ENCODE results near the gene ADGRV1.
A peak's percentile ranks its signal among the peaks of the same experiment; 100 is the strongest.

ADGRV1 gene

GRCh38 chr5:90944116-90944515, 385.5 kb downstream of the ADGRV1 start:
- H3K4me1 ChIP-seq = peaks cover 27% of the 10 kb centered on the region
- no peak overlapping the region for H3K9ac ChIP-seq
- H4K20me1 ChIP-seq = no peaks in the 10 kb centered on the region
- no peaks in the 10 kb centered on the region for H3K9me3 ChIP-seq
- no peaks in the 10 kb centered on the region for H3K36me3 ChIP-seq
- no peaks in the 10 kb centered on the region for H3K27me3 ChIP-seq
- no peak overlapping the region for H3K27ac ChIP-seq
- no peak overlapping the region for H3K4me3 ChIP-seq
- no peak for TF ChIP-seq Cebpa-rat (IDR thresholded peaks at IDR 0.05)
- H3K4me2 ChIP-seq = no peak overlapping the region

- Histone ChIP-seq H3K4me2 (no peak overlapping the region), H3K4me3 (no peak overlapping the region), H3K9me3 (no peaks in the 10 kb centered on the region), H3K27me3 (no peaks in the 10 kb centered on the region), H3K4me1 (no peaks in the 10 kb centered on the region), H3K27ac (no peak overlapping the region), H3K9ac (no peak overlapping the region), H4K20me1 (no peaks in the 10 kb centered on the region), H3K36me3 (no peaks in the 10 kb centered on the region)
- TF ChIP-seq Cebpa-rat (IDR thresholded peaks at IDR 0.05) = no peak
Measured at GRCh38 chr5:90947667-90948066, 389.1 kb downstream of the ADGRV1 start.

GRCh38 chr5:90948969-90949368, 390.4 kb downstream of the ADGRV1 start:
- Histone ChIP-seq H3K4me1 (no peaks in the 10 kb centered on the region), H3K27ac (no peak overlapping the region), H3K36me3 (no peaks in the 10 kb centered on the region), H3K27me3 (no peaks in the 10 kb centered on the region), H4K20me1 (no peaks in the 10 kb centered on the region), H3K9ac (no peak overlapping the region), H3K4me3 (no peak overlapping the region), H3K4me2 (no peak overlapping the region), H3K9me3 (no peaks in the 10 kb centered on the region)
- TF ChIP-seq Cebpa-rat (IDR thresholded peaks at IDR 0.05) = no peak

- TF ChIP-seq Cebpa-rat (IDR thresholded peaks at IDR 0.05) = no peak
- Histone ChIP-seq H3K4me3 (no peak overlapping the region), H3K9me3 (no peaks in the 10 kb centered on the region), H3K27ac (no peak overlapping the region), H3K4me1 (no peaks in the 10 kb centered on the region), H3K4me2 (no peak overlapping the region), H3K36me3 (no peaks in the 10 kb centered on the region), H4K20me1 (no peaks in the 10 kb centered on the region), H3K9ac (no peak overlapping the region), H3K27me3 (no peaks in the 10 kb centered on the region)
Measured at GRCh38 chr5:90949469-90950358, 391.1 kb downstream of the ADGRV1 start.

- no peaks in the 10 kb centered on the region for H4K20me1 ChIP-seq
- H3K4me3 ChIP-seq = no peak overlapping the region
- H3K4me1 ChIP-seq = peaks cover 7% of the 10 kb centered on the region; the same call in 1 of the 2 replicates
- no peaks in the 10 kb centered on the region for H3K9me3 ChIP-seq
- H3K4me2 ChIP-seq = no peak overlapping the region
- no peaks in the 10 kb centered on the region for H3K27me3 ChIP-seq
- TF ChIP-seq Cebpa-rat (IDR thresholded peaks at IDR 0.05) = no peak
- H3K27ac ChIP-seq = no peak overlapping the region
- no peaks in the 10 kb centered on the region for H3K36me3 ChIP-seq
- H3K9ac ChIP-seq = no peak overlapping the region
Measured at GRCh38 chr5:90955001-90955635, 396.5 kb downstream of the ADGRV1 start.

GRCh38 chr5:90956511-90957097, 398.0 kb downstream of the ADGRV1 start:
- Histone ChIP-seq H3K9ac (no peak overlapping the region), H3K4me3 (no peak overlapping the region), H3K27me3 (no peaks in the 10 kb centered on the region), H3K27ac (no peak overlapping the region), H4K20me1 (no peaks in the 10 kb centered on the region), H3K4me2 (0 out of 2 replicates have a peak overlapping the region, but pooled peaks have one; percentile 23), H3K36me3 (no peaks in the 10 kb centered on the region), H3K9me3 (no peaks in the 10 kb centered on the region), H3K4me1 (peaks cover 7% of the 10 kb centered on the region; the same call in 1 of the 2 replicates)
- TF ChIP-seq Cebpa-rat (IDR thresholded peaks at IDR 0.05) = no peak

- H3K9ac ChIP-seq = no peak overlapping the region
- TF ChIP-seq Cebpa-rat (IDR thresholded peaks at IDR 0.05) = no peak
- H3K27ac ChIP-seq = no peak overlapping the region
- H3K36me3 ChIP-seq = no peaks in the 10 kb centered on the region
- H3K4me3 ChIP-seq = no peak overlapping the region
- H3K4me1 ChIP-seq = peaks cover 7% of the 10 kb centered on the region; the same call in 1 of the 2 replicates
- H4K20me1 ChIP-seq = no peaks in the 10 kb centered on the region
- no peaks in the 10 kb centered on the region for H3K9me3 ChIP-seq
- H3K4me2 ChIP-seq = no peak overlapping the region
- H3K27me3 ChIP-seq = no peaks in the 10 kb centered on the region
Measured at GRCh38 chr5:90957906-90958305, 399.3 kb downstream of the ADGRV1 start.

- Histone ChIP-seq H3K9me3 (no peaks in the 10 kb centered on the region), H3K27ac (no peak overlapping the region), H3K4me3 (no peak overlapping the region), H3K9ac (no peak overlapping the region), H3K4me2 (no peak overlapping the region), H3K27me3 (no peaks in the 10 kb centered on the region), H3K36me3 (no peaks in the 10 kb centered on the region), H4K20me1 (no peaks in the 10 kb centered on the region), H3K4me1 (peaks cover 7% of the 10 kb centered on the region; the same call in 1 of the 2 replicates)
- no peak for TF ChIP-seq Cebpa-rat (IDR thresholded peaks at IDR 0.05)
Measured at GRCh38 chr5:90959262-90959661, 400.7 kb downstream of the ADGRV1 start.

- H4K20me1 ChIP-seq = no peaks in the 10 kb centered on the region
- H3K4me1 ChIP-seq = peaks cover 3% of the 10 kb centered on the region
- H3K4me2 ChIP-seq = no peak overlapping the region
- no peak overlapping the region for H3K27ac ChIP-seq
- no peak overlapping the region for H3K9ac ChIP-seq
- TF ChIP-seq Cebpa-rat (IDR thresholded peaks at IDR 0.05) = no peak
- H3K27me3 ChIP-seq = no peaks in the 10 kb centered on the region
- H3K9me3 ChIP-seq = no peaks in the 10 kb centered on the region
- no peak overlapping the region for H3K4me3 ChIP-seq
- no peaks in the 10 kb centered on the region for H3K36me3 ChIP-seq
Measured at GRCh38 chr5:90962481-90962880, 403.9 kb downstream of the ADGRV1 start.
